Tongue (tissue), 2 donors: ENCODE data around the gene SGMS1. TPM values are rescaled to one million over a fixed set of nuclear protein-coding genes. Genes with fewer than 3 reads are reported as not detected.
"Not testable (repeated sequence)": the region's sequence is repeated elsewhere in the genome, so short reads cannot be mapped to it uniquely, and the experiment has no call there.

ENCODE experiments used
- DNase-seq: peaks from one replicate; pipeline ENCODE4 v3.0.0-alpha.2; 2015
- total RNA-seq: library from RNA; depleted of rRNA; stranded (reverse); fragments of >200 nt; gene quantifications from one replicate; pipeline ENCODE4 v1.2.3, GENCODE V29; 2014

SGMS1 gene
- total RNA-seq, 1 donor from 2014 or later: 56.2 TPM

GRCh38 chr10:50469288-50469687 is 154.5 kb downstream of the SGMS1 start:
- no peak for DNase-seq

GRCh38 chr10:50467209-50467608 is 156.5 kb downstream of the SGMS1 start:
- DNase-seq: no peak

GRCh38 chr10:50464004-50464409 is 159.7 kb downstream of the SGMS1 start:
- peak; percentile 33 for DNase-seq

- DNase-seq: no peak
Measured at GRCh38 chr10:50461834-50462233, 161.9 kb downstream of the SGMS1 start.

GRCh38 chr10:50461123-50461522 is 162.6 kb downstream of the SGMS1 start:
- DNase-seq: no peak

GRCh38 chr10:50456719-50457118 is 167.0 kb downstream of the SGMS1 start:
- DNase-seq: no peak

- no peak for DNase-seq
Measured at GRCh38 chr10:50453940-50454339, 169.8 kb downstream of the SGMS1 start.

- DNase-seq: no peak
Measured at GRCh38 chr10:50452603-50453002, 171.2 kb downstream of the SGMS1 start.

- DNase-seq: no peak
Measured at GRCh38 chr10:50447691-50448090, 176.1 kb downstream of the SGMS1 start.

- DNase-seq: not testable (repeated sequence)
Measured at GRCh38 chr10:50445777-50446176, 178.0 kb downstream of the SGMS1 start.

GRCh38 chr10:50440489-50440888 is 183.3 kb downstream of the SGMS1 start:
- no peak for DNase-seq

- no peak for DNase-seq
Measured at GRCh38 chr10:50439806-50440205, 183.9 kb downstream of the SGMS1 start.

GRCh38 chr10:50439187-50439586 is 184.6 kb downstream of the SGMS1 start:
- no peak for DNase-seq

- no peak for DNase-seq
Measured at GRCh38 chr10:50438049-50438936, 185.5 kb downstream of the SGMS1 start.

GRCh38 chr10:50437248-50437647 is 186.5 kb downstream of the SGMS1 start:
- DNase-seq: no peak

- no peak for DNase-seq
Measured at GRCh38 chr10:50436805-50437204, 187.0 kb downstream of the SGMS1 start.

GRCh38 chr10:50432211-50433009 is 191.3 kb downstream of the SGMS1 start:
- no peak for DNase-seq

- no peak for DNase-seq
Measured at GRCh38 chr10:50431791-50432190, 192.0 kb downstream of the SGMS1 start.

GRCh38 chr10:50431133-50431532 is 192.6 kb downstream of the SGMS1 start:
- DNase-seq: peak; percentile 30

- no peak for DNase-seq
Measured at GRCh38 chr10:50426485-50426884, 197.3 kb downstream of the SGMS1 start.

- not testable (repeated sequence) for DNase-seq
Measured at GRCh38 chr10:50425215-50425614, 198.5 kb downstream of the SGMS1 start.

GRCh38 chr10:50423448-50423847 is 200.3 kb downstream of the SGMS1 start:
- DNase-seq: no peak

- DNase-seq: peak; percentile 17
Measured at GRCh38 chr10:50422259-50422658, 201.5 kb downstream of the SGMS1 start.
